ENCODE measurements around the gene ZNRF4.
"Not testable (repeated sequence)": the region's sequence is repeated elsewhere in the genome, so short reads cannot be mapped to it uniquely, and the experiment has no call there.

The ZNRF4 gene, protein sequence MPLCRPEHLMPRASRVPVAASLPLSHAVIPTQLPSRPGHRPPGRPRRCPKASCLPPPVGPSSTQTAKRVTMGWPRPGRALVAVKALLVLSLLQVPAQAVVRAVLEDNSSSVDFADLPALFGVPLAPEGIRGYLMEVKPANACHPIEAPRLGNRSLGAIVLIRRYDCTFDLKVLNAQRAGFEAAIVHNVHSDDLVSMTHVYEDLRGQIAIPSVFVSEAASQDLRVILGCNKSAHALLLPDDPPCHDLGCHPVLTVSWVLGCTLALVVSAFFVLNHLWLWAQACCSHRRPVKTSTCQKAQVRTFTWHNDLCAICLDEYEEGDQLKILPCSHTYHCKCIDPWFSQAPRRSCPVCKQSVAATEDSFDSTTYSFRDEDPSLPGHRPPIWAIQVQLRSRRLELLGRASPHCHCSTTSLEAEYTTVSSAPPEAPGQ

DNA sequence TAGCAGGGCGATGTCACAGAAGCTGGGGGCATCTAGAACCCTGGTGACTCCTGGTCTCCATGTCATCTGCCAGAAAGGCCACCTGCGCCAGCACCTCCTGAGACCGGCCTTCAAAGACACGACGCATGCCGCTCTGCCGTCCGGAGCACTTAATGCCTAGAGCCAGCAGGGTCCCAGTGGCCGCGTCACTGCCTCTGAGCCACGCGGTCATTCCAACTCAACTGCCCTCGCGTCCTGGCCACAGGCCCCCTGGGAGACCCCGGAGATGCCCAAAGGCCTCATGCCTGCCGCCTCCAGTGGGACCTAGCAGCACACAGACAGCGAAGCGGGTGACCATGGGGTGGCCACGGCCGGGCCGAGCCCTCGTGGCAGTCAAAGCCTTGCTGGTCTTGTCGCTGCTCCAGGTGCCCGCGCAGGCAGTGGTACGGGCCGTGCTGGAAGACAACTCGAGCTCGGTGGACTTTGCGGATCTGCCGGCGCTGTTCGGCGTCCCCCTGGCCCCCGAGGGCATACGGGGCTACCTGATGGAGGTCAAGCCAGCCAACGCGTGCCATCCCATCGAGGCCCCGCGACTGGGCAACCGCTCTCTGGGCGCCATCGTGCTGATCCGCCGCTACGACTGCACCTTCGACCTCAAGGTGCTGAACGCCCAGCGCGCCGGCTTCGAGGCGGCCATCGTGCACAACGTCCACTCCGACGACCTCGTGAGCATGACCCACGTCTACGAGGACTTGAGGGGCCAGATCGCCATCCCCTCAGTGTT, at the start of gene ZNRF4:
ZNRF4 (plus strand) TSS at position 51 of the 763 bp plus-strand sequence; CDS start at position 126, 75 bp downstream.
- DNase-seq, result no peak
- in situ Hi-C loops (cut with MboI; ENCODE audit: low pct_unique_long_range_greater_than_20kb, low sequenced_read_pairs), result no loop called here

DNA sequence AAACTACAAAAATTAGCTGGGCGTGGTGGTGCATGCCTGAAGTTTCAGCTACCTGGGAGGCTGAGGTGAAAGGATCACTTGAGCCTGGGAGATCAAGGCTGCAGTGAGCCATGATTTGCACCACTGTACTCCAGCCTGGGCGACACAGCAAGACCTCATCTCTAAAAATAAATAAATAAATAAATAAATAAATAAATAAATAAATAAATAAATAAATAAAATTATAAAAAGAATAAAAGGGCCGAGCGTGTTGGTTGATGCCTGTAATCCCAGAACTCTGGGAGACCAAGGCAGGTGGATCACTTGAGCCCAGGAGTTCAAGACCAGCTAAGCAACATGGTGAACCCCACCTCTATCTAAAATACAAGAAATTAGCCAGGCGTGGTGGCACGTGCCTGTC, 49.0 kb upstream of the ZNRF4 start:
- DNase-seq; in situ Hi-C loops (cut with MboI; ENCODE audit: low pct_unique_long_range_greater_than_20kb, low sequenced_read_pairs): not testable (repeated sequence)

DNA sequence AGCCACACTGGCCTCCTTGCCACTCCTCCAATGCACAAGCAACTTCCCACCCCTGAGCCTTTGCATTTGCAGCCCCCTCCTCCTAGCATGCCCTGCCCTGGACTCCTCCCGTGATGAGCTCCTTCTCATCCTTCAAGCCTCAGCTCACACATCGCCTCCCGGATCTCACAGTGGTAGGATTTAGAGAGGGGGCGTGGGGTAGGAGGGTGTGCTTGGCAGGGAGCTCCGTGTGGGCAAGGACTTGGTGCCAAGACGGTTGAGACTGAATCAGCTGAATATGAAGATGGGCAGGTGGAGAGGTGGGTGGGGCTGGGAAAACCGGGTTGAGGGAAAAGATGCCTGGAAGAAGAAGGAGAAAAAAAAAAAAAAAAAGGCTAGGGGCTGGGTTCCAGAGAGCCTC, 48.4 kb upstream of the ZNRF4 start:
- DNase-seq, result no peak
- in situ Hi-C loops (cut with MboI; ENCODE audit: low pct_unique_long_range_greater_than_20kb, low sequenced_read_pairs), result no loop called here

DNA sequence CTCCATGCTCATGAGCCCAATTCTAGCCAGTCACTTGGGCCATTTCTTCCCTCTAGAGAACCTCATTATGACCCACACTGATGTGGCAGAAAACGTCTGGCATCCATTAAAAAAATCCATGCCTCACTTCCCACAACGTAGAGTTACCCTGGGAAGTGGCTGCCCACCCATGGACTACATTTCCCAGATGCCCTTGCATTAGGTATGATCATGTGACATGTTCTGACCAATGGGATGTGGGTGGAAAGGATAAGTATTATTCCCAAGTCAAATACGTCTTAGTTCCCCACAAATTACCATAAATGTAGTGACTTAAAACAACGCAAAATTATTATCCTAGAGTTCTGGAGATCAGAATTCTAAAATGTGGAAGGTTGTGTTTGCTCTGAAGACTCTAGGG, 47.9 kb upstream of the ZNRF4 start:
- DNase-seq, result no peak
- in situ Hi-C loops (cut with MboI; ENCODE audit: low pct_unique_long_range_greater_than_20kb, low sequenced_read_pairs), result no loop called here

DNA sequence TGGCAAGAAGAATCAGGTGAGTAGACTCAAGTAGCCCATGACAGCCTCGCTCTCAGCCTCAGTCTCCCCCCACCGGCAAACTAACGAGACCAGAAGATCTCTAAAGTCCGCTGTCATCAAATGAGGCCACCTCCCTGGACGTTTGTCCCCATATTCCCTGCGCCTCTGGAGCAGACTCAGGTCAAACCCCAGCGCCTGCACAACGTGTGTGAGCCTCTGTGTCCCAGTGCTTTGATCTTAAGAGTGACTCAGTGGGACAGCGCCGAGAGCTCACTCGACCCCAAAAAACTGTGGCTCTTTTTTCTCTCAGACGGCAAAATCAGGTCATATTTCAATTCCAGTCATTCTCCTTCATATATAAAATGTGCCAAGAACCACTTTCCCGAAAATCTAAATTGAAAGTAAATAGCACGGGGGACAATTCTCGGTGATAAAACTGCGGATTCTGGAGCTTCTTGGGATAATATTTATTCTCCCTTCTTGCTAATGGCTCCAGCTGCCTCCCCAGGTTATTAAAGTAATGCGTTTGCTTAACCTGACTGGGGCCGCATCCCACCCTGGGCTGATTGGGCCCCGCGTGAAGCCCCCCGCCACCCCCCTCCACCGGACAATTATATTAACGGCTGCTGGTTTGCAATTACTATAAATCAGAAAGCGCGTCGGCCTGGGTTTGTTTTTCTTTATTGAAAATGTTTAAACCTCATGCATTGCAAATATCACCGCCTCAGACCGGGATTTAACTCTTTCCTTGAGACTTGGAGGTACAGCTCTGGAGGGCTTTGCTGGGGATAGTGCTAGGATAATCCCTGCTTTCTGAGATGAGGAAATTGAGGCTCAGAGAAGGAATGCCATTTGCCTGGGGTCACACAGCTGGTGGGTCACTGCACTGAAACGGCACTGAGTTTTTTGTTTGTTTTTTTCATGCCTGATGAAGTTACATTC, 37.5 kb upstream of the ZNRF4 start:
- no peak for DNase-seq
- in situ Hi-C loops (cut with MboI; ENCODE audit: low pct_unique_long_range_greater_than_20kb, low sequenced_read_pairs), result no loop called here

DNA sequence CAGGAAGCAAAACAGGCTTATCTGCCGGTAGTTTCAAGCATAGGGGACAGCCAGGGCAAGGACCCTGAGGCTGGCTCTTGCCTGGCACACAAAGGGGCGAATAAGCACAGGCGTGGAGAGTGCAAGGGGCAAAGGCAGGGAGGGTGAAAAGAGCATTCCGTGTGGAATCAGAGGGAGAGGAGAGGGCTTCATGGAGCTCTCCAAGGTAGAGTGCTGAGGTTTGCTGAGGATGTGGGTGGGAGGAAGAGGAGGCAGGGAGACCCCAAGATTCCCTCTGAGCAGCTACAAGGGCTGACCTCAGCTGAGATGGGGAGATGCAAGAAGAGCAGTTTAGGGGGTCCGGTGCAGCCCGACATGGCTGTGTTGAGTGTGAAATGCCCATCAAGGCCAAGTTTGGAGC, 36.5 kb upstream of the ZNRF4 start:
- in situ Hi-C loops (cut with MboI; ENCODE audit: low pct_unique_long_range_greater_than_20kb, low sequenced_read_pairs), result no loop called here

DNA sequence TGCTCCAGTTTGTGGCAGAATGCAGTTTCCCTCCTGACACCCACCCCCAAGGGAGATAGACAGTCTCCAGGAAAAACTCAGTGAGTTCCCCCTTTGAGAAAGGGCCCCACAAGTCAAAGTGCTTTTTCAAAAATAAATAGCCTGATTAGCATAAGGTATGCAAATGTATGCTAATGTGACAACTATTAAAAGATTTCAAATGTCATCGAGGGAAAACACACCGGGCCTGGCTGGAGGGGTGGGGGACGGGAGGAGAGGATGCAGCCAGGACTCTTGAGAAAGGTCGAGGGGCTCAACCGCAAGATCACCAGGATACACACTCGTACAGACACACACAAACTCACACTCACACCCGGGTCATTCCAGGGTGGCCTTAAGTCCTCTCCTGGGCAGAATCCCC, 34.3 kb upstream of the ZNRF4 start:
- DNase-seq, result no peak
- in situ Hi-C loops (cut with MboI; ENCODE audit: low pct_unique_long_range_greater_than_20kb, low sequenced_read_pairs), result no loop called here

More for the DNA sequence above, 36.5 kb upstream of the ZNRF4 start:
- no peak for DNase-seq

DNA sequence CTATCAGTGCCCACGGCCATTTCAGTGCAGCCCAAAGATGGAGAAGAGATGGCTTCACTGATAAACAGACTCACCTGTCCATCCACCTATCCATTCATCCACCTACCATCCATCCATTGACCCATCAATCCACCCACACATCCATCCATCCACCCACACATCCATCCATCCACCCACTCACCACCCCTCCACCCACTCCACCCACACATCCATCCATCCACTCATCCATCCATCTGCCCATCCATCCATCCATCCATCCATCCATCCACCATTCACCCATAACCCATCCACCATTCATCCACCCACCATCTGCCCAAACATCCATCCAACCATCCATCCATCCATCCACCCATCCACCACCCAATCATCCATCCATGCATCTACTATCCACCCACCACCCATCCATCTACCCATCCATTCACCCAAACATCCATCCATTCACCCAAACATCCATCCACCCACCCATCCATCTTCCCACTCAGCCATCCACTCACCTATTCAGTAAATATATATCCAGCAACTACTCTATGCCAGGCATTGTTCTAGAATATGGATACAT, 31.6 kb upstream of the ZNRF4 start:
- in situ Hi-C loops (cut with MboI; ENCODE audit: low pct_unique_long_range_greater_than_20kb, low sequenced_read_pairs), result no loop called here
- no peak for DNase-seq

DNA sequence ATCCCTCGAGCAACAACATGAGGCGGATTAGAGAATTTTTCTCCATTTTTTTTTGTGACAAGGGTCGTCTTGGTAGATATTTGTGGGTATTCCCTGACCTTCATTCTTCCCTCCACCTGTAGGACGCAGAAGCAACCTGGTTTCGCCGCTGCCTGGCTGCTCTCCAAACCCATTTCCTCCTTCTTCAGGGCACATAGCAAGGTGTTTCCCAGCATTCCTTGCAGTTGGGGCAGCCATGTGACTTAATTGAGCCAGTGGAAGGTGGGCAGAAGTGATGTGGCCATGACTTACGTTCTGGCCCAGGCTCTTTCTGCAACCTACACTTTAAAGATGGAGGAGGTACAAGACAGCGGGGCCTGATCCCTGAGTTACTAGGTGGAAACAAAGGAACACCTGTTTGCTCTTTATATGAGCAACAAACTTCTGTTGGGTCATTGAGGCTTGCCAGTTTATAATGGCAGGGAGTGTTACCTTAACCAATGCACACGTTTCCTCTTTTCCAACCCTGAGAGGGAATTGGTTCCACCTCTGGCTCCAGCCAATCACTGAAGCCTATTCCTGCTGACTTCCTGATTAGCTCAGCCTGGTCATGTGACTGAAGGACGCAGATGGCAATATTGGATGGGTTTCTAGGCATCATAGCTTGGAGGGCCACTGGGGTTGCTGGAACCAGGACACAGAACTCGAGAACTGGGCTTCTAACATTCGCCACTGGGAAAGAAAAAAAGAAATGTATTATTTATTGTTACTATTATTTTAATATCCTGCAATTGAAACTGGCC, 30.8 kb upstream of the ZNRF4 start:
- no peak for DNase-seq
- in situ Hi-C loops (cut with MboI; ENCODE audit: low pct_unique_long_range_greater_than_20kb, low sequenced_read_pairs), result no loop called here

DNA sequence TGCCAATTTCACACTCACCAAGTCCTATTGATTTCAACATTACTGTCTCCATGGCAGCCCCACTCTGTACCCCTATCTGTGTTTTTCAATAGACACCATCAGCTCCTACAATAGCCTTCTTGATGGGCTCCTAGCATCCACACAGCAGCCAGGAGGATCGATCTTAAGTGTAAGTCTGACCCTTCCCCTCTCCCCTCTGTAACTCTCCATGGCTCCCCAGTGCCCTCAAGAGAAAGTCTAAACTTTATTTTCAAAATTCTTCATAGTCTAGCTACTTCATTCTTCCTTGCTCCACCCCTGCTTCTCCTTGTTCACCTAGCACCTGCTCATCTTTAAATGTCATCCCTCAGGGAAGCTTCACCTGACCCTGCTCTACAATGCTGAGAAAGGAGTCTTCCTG, 30.0 kb upstream of the ZNRF4 start:
- no peak for DNase-seq
- in situ Hi-C loops (cut with MboI; ENCODE audit: low pct_unique_long_range_greater_than_20kb, low sequenced_read_pairs), result no loop called here

DNA sequence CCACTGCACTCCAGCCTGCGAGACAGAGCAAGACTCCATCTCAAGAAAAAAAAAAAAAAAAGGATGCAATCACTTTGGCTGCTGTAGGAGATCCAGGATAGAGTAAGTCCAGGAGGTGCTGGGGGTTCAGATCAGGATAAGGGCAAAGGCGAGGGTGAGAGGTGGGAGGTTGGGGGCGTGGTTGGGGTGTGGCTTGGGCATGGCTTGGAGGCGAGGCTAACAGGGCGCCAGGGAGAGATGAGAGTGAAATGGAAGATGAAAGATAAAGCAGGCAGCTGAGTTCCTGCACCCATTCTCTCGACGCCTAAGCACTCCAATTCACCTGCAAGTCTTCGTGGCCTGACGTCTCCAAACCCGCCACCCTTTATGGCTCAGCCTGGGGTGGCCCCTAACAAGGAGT, 25.0 kb upstream of the ZNRF4 start:
- in situ Hi-C loops (cut with MboI; ENCODE audit: low pct_unique_long_range_greater_than_20kb, low sequenced_read_pairs), result no loop called here
- no peak for DNase-seq

DNA sequence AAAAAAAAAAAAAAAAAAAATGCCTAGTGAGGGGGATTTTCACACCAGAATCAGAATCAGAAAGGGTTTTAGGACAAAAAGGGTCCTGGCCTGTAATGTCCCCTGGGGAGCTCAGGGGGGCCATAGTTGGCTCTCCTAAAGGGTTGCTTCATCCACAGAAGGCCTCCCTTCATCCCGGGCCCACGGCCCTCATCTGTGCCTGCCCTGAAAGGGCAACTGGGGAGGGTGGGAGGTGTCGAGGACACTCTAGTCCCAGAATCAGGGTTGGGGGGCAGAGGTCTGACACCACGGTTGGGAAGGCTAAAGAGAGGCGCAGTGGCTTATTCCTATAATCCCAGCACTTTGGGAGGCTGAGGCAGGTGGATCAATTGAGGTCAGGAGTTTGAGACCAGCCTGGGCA, 22.5 kb upstream of the ZNRF4 start:
- DNase-seq, result no peak
- in situ Hi-C loops (cut with MboI; ENCODE audit: low pct_unique_long_range_greater_than_20kb, low sequenced_read_pairs), result no loop called here

DNA sequence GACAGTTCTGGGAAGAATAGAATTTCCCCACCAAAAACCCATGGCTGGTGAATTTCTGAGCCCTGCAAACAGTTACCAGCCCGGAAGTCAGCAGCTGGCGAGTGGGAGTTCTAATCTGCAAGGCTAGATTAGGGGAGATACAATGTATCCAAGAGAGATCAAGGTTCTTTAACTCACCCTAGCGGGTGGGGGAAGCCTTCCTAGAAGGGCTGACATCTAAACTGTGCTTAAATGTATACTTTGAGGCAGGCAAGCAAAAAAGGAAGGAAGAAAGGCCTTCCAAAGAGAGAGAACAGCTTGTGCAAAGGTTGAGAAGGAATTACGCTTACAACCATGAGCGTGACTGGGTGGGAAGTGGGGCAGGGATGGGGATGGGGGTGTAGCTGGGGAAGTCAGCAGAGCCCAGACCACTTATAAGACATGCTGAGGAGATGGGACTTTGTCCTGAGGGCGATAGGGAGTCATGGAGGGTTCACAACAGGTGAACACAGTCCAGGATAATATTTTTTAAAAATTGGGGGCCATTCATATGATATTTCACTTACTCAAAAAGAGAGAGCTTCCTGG, 20.8 kb upstream of the ZNRF4 start:
- peak; percentile 26 for DNase-seq
- in situ Hi-C loops (cut with MboI; ENCODE audit: low pct_unique_long_range_greater_than_20kb, low sequenced_read_pairs), result no loop called here

DNA sequence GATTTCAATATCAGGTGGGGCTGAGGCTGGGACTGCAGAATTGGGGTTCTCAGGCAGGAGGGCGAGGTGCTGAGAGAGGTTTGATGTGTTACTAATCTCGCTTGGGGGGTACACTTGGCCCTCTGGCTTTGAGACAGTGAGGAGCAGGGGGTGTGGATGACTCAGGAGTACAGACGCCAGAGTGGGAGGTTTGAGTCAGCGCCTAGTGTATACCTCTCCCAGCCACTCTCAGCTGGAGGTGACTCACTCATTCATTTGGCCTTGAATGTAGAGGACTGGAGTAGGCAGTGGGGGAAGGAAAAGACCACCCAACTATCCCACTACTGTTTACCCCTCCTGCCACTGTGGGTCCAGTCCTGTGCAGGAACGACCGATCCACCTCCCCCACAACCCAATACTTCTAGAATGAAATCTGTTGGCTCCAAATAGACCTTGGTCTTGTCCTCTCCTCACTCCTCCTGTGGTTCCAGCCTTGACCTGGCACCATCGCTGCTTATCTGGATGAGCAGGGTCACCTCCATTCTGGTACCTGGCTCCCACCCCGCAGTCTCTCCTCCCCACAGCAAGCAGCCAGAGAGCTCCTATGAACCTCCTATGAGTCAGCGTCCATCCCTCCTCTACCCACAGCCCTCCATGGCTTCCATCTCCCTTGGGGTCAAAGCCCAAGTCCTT, 20.1 kb upstream of the ZNRF4 start:
- no peak for DNase-seq
- in situ Hi-C loops (cut with MboI; ENCODE audit: low pct_unique_long_range_greater_than_20kb, low sequenced_read_pairs), result no loop called here

DNA sequence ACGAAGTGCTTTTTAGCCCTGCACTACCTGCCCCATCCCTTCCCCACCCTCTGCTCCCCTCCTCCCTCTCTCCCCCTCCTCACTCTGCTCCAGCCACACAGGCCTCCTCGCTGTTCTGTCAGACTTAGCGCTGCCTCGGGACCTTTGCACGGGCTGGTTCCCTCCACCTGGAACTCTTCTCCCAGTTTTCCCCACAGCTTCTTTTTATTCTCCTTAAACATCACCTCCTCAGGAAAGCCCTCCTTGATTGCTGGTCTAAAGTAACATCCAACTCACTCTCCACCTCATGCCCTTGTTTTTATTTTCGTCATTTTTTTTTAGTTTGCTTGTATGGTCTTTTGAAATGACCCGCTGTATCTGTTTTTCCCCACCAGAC, 19.6 kb upstream of the ZNRF4 start:
- in situ Hi-C loops (cut with MboI; ENCODE audit: low pct_unique_long_range_greater_than_20kb, low sequenced_read_pairs), result no loop called here
- DNase-seq, result no peak

DNA sequence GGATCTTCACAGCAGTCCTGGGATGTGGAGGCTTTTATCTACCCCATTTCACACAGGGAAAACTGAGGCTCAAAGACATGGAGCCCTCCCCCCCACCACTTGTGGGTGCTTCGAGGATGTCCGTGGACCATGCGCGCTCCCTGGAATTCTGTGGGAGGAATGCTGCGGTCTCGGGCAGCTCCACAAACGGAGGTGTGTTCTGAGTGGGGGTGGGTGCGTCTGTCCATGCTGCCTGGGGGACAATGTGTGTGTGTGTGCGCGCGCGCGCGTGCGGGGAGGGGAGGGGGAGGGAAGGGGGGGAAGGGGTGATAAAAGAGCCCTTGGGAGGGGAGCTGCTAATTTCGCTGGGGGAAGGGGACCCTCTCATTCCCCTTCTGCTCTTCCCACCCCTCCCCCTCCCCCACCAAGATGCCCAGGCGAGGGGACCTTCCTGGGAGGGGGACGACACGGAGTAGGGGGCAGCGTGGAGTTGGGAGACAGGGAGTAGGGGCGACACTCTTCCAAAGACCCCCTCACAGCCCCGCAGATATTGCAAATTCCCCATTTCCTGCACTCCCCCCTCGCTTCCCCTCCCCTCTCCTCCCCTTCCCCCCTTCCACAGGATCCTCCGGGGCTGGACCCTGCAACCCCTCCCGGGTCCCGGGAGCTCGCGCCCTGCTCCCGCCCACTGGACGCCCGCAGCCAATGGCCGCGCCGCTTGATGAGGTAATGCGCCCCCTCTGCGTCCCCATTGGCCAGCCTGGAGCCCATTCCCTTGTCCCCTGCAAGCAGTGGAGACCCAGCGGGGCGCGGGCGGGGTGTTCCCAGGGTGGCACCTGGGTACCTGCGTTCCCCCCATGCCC, 18.9 kb upstream of the ZNRF4 start:
- in situ Hi-C loops (cut with MboI; ENCODE audit: low pct_unique_long_range_greater_than_20kb, low sequenced_read_pairs), result no loop called here
- DNase-seq, result no peak

DNA sequence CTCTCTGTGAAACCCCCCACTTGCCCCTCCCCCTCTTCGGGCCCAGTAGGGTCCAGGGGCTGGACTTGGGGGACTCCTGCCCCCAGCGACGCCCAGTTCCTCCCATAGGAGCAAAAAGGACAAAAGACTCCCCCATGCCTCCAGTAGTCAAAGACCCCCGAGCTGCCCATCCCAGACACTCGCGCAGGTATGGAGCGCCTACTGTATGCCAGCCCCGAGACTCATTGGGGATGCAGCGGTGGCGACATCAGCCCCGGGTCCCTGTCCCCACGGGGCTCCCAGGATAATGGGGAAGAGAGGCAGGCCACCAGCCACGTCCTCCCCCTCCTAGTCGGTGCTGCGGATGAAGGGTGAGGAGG, 18.3 kb upstream of the ZNRF4 start:
- DNase-seq, result no peak
- in situ Hi-C loops (cut with MboI; ENCODE audit: low pct_unique_long_range_greater_than_20kb, low sequenced_read_pairs), result no loop called here

All from KBM-7 (cell line).